Left cardiac atrium (tissue), 4 donors: ENCODE results near the gene BDKRB1. TPM values are rescaled to one million over a fixed set of nuclear protein-coding genes. Genes with fewer than 3 reads are reported as not detected.
"Not testable (repeated sequence)": the region's sequence is repeated elsewhere in the genome, so short reads cannot be mapped to it uniquely, and the experiment has no call there.

Experiments used
- ATAC-seq, 2 donors: fragments of 200-7000 bp; cut with Tn5 transposase; one replicate each; pipeline ENCODE4 v1.9.1; 2020; ENCODE audit warnings: mild to moderate bottlenecking in 2 of 2, moderate library complexity in 2 of 2
- DNase-seq: peaks from one replicate; pipeline ENCODE4 v3.0.0-alpha.2; 2020
- intact Hi-C, 2 donors: fragments of 100-400 bp; cut with DNase I; formaldehyde crosslinking; loops; one replicate each; pipeline versions ENCODE4 v1.14.1 to v1.15.1; 2022 to 2023
- total RNA-seq, 2 donors: library from RNA; stranded (reverse); fragmentation: NEBNext Ultra II Directional; extraction: Animal tissue kit (Norgen Biotek cat#: 25700); gene quantifications; one replicate each; pipeline ENCODE4 v1.2.1, GENCODE V29; 2021
- donor health status: DM: no; HTN: yes; CAD: no.
- donor health status: DM: no; HTN: yes; CAD: no; lungs with severe emphysema.
- donor health status: DM: yes; HTN: yes; CAD: no.
- donor health status: Dilated cardiomyopathy.

The BDKRB1 gene
- total RNA-seq, 2 donors from 2014 or later: 0.21 to 1.0 TPM

GRCh38 chr14:96231056-96231455 is 25.0 kb upstream of the BDKRB1 start:
- ATAC-seq: no peak
- intact Hi-C loops: no loop called here

GRCh38 chr14:96231526-96232130 is 24.4 kb upstream of the BDKRB1 start:
- DNase-seq: no peak
- no peak for ATAC-seq
- intact Hi-C loops: no loop called here

More at GRCh38 chr14:96231056-96231455, 25.0 kb upstream of the BDKRB1 start:
- DNase-seq: no peak

GRCh38 chr14:96232506-96232905 is 23.5 kb upstream of the BDKRB1 start:
- intact Hi-C loops: no loop called here
- no peak for DNase-seq
- no peak for ATAC-seq

GRCh38 chr14:96233661-96234060 is 22.3 kb upstream of the BDKRB1 start:
- DNase-seq: no peak
- intact Hi-C loops: no loop called here
- no peak for ATAC-seq

GRCh38 chr14:96235426-96235825 is 20.6 kb upstream of the BDKRB1 start:
- intact Hi-C loops: no loop called here
- DNase-seq: no peak
- ATAC-seq: no peak

- intact Hi-C loops: no loop called here
- ATAC-seq (no peak), DNase-seq (no peak)
These were observed 18.4 kb upstream of the BDKRB1 start for GRCh38 chr14:96237641-96238040.

GRCh38 chr14:96238676-96239265 is 17.2 kb upstream of the BDKRB1 start:
- ATAC-seq (no peak), DNase-seq (no peak)
- intact Hi-C loops: no loop called here

GRCh38 chr14:96239711-96240141 is 16.3 kb upstream of the BDKRB1 start:
- intact Hi-C loops: no loop called here

GRCh38 chr14:96240641-96241040 is 15.4 kb upstream of the BDKRB1 start:
- intact Hi-C loops: no loop called here
- DNase-seq (no peak), ATAC-seq (no peak)

More at GRCh38 chr14:96239711-96240141, 16.3 kb upstream of the BDKRB1 start:
- DNase-seq (no peak), ATAC-seq (peak; percentile 30 to 86)

GRCh38 chr14:96242126-96242525 is 13.9 kb upstream of the BDKRB1 start:
- no peak for ATAC-seq
- DNase-seq: no peak
- intact Hi-C loops: no loop called here

- ATAC-seq (no peak), DNase-seq (no peak)
- intact Hi-C loops: no loop called here
These were observed 12.2 kb upstream of the BDKRB1 start for GRCh38 chr14:96243785-96244184.

- intact Hi-C loops, ATAC-seq, DNase-seq: not testable (repeated sequence)
These were observed 10.9 kb upstream of the BDKRB1 start for GRCh38 chr14:96245074-96245473.

- intact Hi-C loops: no loop called here
- ATAC-seq (peak in 1 of 2 donors; percentile 7), DNase-seq (no peak)
These were observed 10.1 kb upstream of the BDKRB1 start for GRCh38 chr14:96245710-96246538.

- intact Hi-C loops: no loop called here
- no peak for DNase-seq
- ATAC-seq: peak; percentile 34 to 92
These were observed 9.5 kb upstream of the BDKRB1 start for GRCh38 chr14:96246539-96246847.

GRCh38 chr14:96247031-96247430 is 9.0 kb upstream of the BDKRB1 start:
- intact Hi-C loops: no loop called here
- no peak for ATAC-seq
- no peak for DNase-seq

- intact Hi-C loops: no loop called here
- DNase-seq (no peak), ATAC-seq (peak in 1 of 2 donors; percentile 78)
These were observed 7.0 kb upstream of the BDKRB1 start for GRCh38 chr14:96249029-96249428.

- no peak for ATAC-seq
These were observed 5.5 kb upstream of the BDKRB1 start for GRCh38 chr14:96250485-96250884.

GRCh38 chr14:96251656-96252155 is 4.3 kb upstream of the BDKRB1 start:
- intact Hi-C loops: no loop called here
- ATAC-seq: no peak
- no peak for DNase-seq

More at GRCh38 chr14:96250485-96250884, 5.5 kb upstream of the BDKRB1 start:
- intact Hi-C loops: no loop called here
- DNase-seq: no peak

GRCh38 chr14:96252323-96252998 is 3.5 kb upstream of the BDKRB1 start:
- intact Hi-C loops: no loop called here
- no peak for ATAC-seq
- DNase-seq: no peak
